Panc1 (cell line): Measurements from ENCODE around the gene ABTB2. TPM values are rescaled to one million over a fixed set of nuclear protein-coding genes. Genes with fewer than 3 reads are reported as not detected.

Experiments used
- ATAC-seq: fragments of 200-7000 bp; cut with Tn5 transposase; 2 replicates; pipeline ENCODE4 v1.9.1; 2020; ENCODE audit warnings: mild to moderate bottlenecking, moderate library complexity
- BruUV-seq: library from RNA; stranded (reverse); fragments of 400-500 nt; replicated peaks from 2 replicates; lab custom pipeline; 2021; lab: Mats Ljungman, UMichigan
- CTCF ChIA-PET: fragments of 300-600 bp; sonication (Branson Sonifier 250); formaldehyde crosslinking; loops from one replicate; lab custom pipeline; 2022; ENCODE audit warnings: antibody characterized with exemption; lab: Charles Lee
- POLR2A ChIA-PET: fragments of 300-600 bp; sonication (Branson Sonifier 250); formaldehyde crosslinking; loops from one replicate; lab custom pipeline; 2022; ENCODE audit warnings: antibody characterized with exemption; lab: Charles Lee
- DNase-seq: peaks from one replicate; pipeline ENCODE4 v3.0.0-alpha.2; 2010; ENCODE audit warnings: low read depth, low spot score
- H3K27ac ChIP-seq: 2 replicates; pipeline ENCODE4 v1.5.1; 2011; ENCODE audit warnings: mild to moderate bottlenecking, low read length, inconsistent platforms
- H3K27me3 ChIP-seq: fragments of 200-500 bp; sonication (Bioruptor generic); 2 replicates; pipeline ENCODE4 v1.6.0; 2014; ENCODE audit warnings: low read length, inconsistent platforms; ENCODE audit not compliant: control insufficient read depth, insufficient read depth
- H3K36me3 ChIP-seq: fragments of 200-500 bp; sonication (Bioruptor generic); 2 replicates; pipeline ENCODE4 v1.5.1; 2014; ENCODE audit warnings: inconsistent platforms, mild to moderate bottlenecking, low read length, moderate library complexity; ENCODE audit not compliant: control insufficient read depth, insufficient read depth
- H3K4me1 ChIP-seq: 2 replicates; pipeline ENCODE4 v1.5.1; 2011; ENCODE audit warnings: inconsistent platforms, mild to moderate bottlenecking, low read length, moderate library complexity; ENCODE audit not compliant: control insufficient read depth, insufficient read depth
- H3K4me3 ChIP-seq, 2 experiments: 2 replicates each; pipeline ENCODE4 v1.5.1; 2011 to 2012; ENCODE audit warnings: low read depth in 2 of 2, low read length in 2 of 2, mild to moderate bottlenecking in 2 of 2, inconsistent platforms in 1 of 2, moderate library complexity in 1 of 2
- H3K9me3 ChIP-seq: fragments of 200-500 bp; sonication (Bioruptor generic); 2 replicates; pipeline ENCODE4 v1.5.1; 2014; ENCODE audit warnings: low read depth, mild to moderate bottlenecking, inconsistent platforms, low read length, moderate library complexity; ENCODE audit not compliant: control insufficient read depth, insufficient read depth
- POLR2AphosphoS5 ChIP-seq: IDR thresholded peaks from 2 replicates; pipeline ENCODE4 v1.6.1; 2012; ENCODE audit warnings: mild to moderate bottlenecking, low read depth, low read length, moderate library complexity
- SIN3A ChIP-seq: IDR thresholded peaks from 2 replicates; pipeline ENCODE4 v1.6.1; 2012; ENCODE audit warnings: low read depth, mild to moderate bottlenecking, low read length, moderate library complexity, borderline replicate concordance; ENCODE audit not compliant: insufficient read depth
- TCF7L2 ChIP-seq: IDR thresholded peaks from 2 replicates; pipeline ENCODE4 v1.6.1; 2011; ENCODE audit warnings: mild to moderate bottlenecking, low read depth, low read length, inconsistent platforms
- in situ Hi-C: cut with HindIII; loops from 2 replicates; pipeline ENCODE4 v1.10.0; 2016; ENCODE audit warnings: low sequenced_read_pairs, low pct_unique_long_range_greater_than_20kb
- intact Hi-C: fragments of 100-400 bp; cut with micrococcal nuclease; formaldehyde crosslinking; loops from one replicate; pipeline ENCODE4 v1.10.0; 2022; ENCODE audit not compliant: unreplicated experiment
- total RNA-seq: library from RNA; stranded (reverse); gene quantifications from one replicate; pipeline ENCODE4 v1.2.1, GENCODE V29; 2021; ENCODE audit not compliant: unreplicated experiment
- TF ChIP-seq, protein P1 (sequence below): fragments of 450-650 bp; IDR thresholded peaks from 2 replicates; pipeline ENCODE4 v1.5.1; 2017; ENCODE audit warnings: mild to moderate bottlenecking
- TF ChIP-seq, protein P2 (sequence below), 2 experiments: IDR thresholded peaks; 2 replicates each; pipeline ENCODE4 v1.6.1; 2011 to 2012; ENCODE audit warnings: low read depth in 2 of 2, control low read depth in 1 of 2, low read length in 1 of 2, mild to moderate bottlenecking in 1 of 2, moderate library complexity in 1 of 2; ENCODE audit not compliant: insufficient read depth in 1 of 2

Gene ABTB2
- total RNA-seq, 1 experiment from 2014 or later = 22.7 TPM

DNA sequence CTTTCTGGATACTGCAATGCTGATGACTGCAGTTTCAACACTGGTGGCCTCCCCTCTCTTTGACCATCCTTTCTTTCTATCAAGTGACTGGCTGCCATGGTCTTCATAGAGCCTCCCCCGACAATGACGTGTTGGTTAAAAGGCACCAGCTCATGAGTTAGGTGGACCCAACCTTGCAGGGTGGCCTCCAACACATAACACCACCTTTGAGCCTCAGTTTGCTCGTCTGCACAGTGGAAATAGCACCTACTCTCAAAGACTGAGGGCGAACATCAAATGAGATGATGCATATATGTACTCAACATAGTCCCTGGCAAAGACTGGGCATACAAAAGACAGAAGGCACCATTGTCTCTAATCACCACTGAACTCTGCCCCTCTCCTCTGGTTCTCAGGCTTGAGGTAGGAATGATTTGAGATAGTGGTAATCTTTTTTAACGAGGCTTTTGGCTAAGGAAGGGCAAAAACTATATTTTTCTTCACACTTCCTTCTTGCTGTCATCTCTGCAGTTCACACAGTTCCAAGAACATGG lies 133.3 kb downstream of the ABTB2 start:
- ChIA-PET CTCF (no interaction called here), POLR2A (no interaction called here)

DNA sequence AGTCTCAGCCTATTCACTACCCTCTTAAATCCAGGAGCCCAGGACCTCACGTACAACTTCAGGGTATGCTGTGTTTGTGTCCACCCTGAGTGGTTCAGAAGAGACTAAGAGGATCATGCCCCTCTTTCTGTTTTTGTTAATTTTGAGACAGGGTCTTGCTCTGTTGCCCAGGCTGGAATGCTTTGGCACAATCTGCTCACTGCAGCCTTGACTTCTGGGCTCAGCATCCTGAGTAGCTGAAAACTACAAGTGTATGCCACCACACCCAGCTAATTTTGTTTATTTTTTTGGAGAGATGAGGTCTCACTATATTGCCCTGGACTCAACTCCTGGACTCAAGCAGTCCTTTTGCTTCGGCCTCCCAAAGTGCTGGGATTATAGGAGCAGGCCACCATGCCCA lies 133.9 kb downstream of the ABTB2 start:
- BruUV-seq = no TSS peak
- no peaks in the 10 kb centered on the region for H3K9me3 ChIP-seq
- DNase-seq (no peak), ATAC-seq (no peak)
- CTCF ChIA-PET = no interaction called here
- H3K36me3 ChIP-seq = no peaks in the 10 kb centered on the region
- no peaks in the 10 kb centered on the region for H3K27me3 ChIP-seq
- peak overlapping the region; percentile 76; the same call in 1 of the 2 replicates for H3K27ac ChIP-seq
- in situ Hi-C loops = no loop called here
- POLR2A ChIA-PET = no interaction called here
- no peak overlapping the region for H3K4me3 ChIP-seq
- intact Hi-C loops = no loop called here
- no peak for TF ChIP-seq SIN3A
- TF ChIP-seq, protein P1, sequence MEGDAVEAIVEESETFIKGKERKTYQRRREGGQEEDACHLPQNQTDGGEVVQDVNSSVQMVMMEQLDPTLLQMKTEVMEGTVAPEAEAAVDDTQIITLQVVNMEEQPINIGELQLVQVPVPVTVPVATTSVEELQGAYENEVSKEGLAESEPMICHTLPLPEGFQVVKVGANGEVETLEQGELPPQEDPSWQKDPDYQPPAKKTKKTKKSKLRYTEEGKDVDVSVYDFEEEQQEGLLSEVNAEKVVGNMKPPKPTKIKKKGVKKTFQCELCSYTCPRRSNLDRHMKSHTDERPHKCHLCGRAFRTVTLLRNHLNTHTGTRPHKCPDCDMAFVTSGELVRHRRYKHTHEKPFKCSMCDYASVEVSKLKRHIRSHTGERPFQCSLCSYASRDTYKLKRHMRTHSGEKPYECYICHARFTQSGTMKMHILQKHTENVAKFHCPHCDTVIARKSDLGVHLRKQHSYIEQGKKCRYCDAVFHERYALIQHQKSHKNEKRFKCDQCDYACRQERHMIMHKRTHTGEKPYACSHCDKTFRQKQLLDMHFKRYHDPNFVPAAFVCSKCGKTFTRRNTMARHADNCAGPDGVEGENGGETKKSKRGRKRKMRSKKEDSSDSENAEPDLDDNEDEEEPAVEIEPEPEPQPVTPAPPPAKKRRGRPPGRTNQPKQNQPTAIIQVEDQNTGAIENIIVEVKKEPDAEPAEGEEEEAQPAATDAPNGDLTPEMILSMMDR = no peak
- TF ChIP-seq, protein P2, sequence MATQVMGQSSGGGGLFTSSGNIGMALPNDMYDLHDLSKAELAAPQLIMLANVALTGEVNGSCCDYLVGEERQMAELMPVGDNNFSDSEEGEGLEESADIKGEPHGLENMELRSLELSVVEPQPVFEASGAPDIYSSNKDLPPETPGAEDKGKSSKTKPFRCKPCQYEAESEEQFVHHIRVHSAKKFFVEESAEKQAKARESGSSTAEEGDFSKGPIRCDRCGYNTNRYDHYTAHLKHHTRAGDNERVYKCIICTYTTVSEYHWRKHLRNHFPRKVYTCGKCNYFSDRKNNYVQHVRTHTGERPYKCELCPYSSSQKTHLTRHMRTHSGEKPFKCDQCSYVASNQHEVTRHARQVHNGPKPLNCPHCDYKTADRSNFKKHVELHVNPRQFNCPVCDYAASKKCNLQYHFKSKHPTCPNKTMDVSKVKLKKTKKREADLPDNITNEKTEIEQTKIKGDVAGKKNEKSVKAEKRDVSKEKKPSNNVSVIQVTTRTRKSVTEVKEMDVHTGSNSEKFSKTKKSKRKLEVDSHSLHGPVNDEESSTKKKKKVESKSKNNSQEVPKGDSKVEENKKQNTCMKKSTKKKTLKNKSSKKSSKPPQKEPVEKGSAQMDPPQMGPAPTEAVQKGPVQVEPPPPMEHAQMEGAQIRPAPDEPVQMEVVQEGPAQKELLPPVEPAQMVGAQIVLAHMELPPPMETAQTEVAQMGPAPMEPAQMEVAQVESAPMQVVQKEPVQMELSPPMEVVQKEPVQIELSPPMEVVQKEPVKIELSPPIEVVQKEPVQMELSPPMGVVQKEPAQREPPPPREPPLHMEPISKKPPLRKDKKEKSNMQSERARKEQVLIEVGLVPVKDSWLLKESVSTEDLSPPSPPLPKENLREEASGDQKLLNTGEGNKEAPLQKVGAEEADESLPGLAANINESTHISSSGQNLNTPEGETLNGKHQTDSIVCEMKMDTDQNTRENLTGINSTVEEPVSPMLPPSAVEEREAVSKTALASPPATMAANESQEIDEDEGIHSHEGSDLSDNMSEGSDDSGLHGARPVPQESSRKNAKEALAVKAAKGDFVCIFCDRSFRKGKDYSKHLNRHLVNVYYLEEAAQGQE (IDR thresholded peaks at IDR 0.05; ENCODE audit: insufficient read depth in 1 of 2, low read depth in 2 of 2, low read length in 1 of 2) = no peak
- no peak for TF ChIP-seq TCF7L2
- no peak for TF ChIP-seq POLR2AphosphoS5
- peaks cover 28% of the 10 kb centered on the region for H3K4me1 ChIP-seq

More for the DNA sequence above, 133.3 kb downstream of the ABTB2 start:
- Histone ChIP-seq H3K4me3 (no peak overlapping the region), H3K27me3 (no peaks in the 10 kb centered on the region), H3K4me1 (peaks cover 28% of the 10 kb centered on the region), H3K36me3 (no peaks in the 10 kb centered on the region), H3K27ac (peak overlapping the region; percentile 15; the same call in 1 of the 2 replicates), H3K9me3 (no peaks in the 10 kb centered on the region)
- TF ChIP-seq TCF7L2 (no peak), POLR2AphosphoS5 (no peak), SIN3A (no peak)
- TF ChIP-seq, protein P2 (IDR thresholded peaks at IDR 0.05; ENCODE audit: insufficient read depth in 1 of 2, low read depth in 2 of 2, low read length in 1 of 2) = no peak
- TF ChIP-seq, protein P1 = no peak
- in situ Hi-C loops (no loop called here), intact Hi-C loops (no loop called here)
- BruUV-seq = no TSS peak
- ATAC-seq = no peak
- DNase-seq = no peak
